Measurements from ENCODE around the gene KNOP1.

KNOP1 gene, protein sequence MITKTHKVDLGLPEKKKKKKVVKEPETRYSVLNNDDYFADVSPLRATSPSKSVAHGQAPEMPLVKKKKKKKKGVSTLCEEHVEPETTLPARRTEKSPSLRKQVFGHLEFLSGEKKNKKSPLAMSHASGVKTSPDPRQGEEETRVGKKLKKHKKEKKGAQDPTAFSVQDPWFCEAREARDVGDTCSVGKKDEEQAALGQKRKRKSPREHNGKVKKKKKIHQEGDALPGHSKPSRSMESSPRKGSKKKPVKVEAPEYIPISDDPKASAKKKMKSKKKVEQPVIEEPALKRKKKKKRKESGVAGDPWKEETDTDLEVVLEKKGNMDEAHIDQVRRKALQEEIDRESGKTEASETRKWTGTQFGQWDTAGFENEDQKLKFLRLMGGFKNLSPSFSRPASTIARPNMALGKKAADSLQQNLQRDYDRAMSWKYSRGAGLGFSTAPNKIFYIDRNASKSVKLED

DNA sequence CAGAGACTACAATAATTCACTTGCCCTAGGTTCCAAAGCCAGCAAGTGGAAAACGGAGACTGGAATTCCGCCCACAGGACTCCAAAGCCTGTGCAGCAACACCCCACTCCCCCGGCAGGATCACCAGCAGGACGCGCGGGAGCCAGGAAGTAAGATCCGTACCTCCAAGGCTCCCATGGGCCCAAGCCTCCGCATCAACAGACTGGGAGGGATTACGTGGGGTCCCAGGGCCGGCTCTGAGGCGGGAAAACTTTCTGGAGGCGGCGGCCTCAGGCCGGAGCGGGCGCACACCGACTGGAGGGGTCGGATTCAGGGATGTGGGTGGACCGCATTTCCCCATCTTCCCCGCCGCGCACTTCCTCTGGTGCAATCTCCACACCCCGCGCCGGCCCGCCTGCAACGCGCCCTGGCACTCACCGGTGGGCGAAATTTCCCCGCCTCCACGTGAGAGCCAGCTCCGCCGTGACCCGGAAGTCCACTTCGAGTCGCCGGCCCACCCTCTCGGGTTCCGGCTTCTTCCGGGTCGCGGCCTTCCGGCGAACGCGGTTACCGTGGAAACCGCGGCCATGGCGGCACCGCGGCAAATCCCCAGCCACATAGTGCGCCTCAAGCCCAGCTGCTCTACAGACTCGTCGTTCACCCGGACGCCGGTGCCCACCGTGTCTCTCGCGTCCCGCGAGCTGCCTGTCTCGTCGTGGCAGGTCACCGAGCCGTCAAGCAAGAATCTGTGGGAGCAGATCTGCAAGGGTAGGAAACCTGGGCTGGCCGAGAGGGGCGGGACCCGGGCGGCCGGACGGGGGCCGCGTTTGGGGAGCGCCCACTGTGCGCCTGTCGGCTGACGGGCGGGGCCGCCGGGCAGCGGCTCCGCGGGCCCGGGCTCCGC lies at the start of gene KNOP1, which contains the start of gene IQCK:
Gene KNOP1, minus strand, starts transcription at position 487 of the 883 bp plus-strand sequence. CDS start 3,192 bp downstream, outside the sequence.
Gene IQCK, plus strand, starts transcription at position 531 of the 883 bp plus-strand sequence. Its CDS starts 36 bp downstream, at position 567.
- TF ChIP-seq, protein P1, sequence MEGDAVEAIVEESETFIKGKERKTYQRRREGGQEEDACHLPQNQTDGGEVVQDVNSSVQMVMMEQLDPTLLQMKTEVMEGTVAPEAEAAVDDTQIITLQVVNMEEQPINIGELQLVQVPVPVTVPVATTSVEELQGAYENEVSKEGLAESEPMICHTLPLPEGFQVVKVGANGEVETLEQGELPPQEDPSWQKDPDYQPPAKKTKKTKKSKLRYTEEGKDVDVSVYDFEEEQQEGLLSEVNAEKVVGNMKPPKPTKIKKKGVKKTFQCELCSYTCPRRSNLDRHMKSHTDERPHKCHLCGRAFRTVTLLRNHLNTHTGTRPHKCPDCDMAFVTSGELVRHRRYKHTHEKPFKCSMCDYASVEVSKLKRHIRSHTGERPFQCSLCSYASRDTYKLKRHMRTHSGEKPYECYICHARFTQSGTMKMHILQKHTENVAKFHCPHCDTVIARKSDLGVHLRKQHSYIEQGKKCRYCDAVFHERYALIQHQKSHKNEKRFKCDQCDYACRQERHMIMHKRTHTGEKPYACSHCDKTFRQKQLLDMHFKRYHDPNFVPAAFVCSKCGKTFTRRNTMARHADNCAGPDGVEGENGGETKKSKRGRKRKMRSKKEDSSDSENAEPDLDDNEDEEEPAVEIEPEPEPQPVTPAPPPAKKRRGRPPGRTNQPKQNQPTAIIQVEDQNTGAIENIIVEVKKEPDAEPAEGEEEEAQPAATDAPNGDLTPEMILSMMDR (conservative IDR thresholded peaks at IDR 0.05; ENCODE audit: low read depth, low read length) = peak; percentile 4
- DNase-seq (ENCODE audit: low read depth) = peak; percentile 55
- peak within 1 kb of the TSS; percentile 92 for H3K4me3 ChIP-seq (ENCODE audit: low read length)

DNA sequence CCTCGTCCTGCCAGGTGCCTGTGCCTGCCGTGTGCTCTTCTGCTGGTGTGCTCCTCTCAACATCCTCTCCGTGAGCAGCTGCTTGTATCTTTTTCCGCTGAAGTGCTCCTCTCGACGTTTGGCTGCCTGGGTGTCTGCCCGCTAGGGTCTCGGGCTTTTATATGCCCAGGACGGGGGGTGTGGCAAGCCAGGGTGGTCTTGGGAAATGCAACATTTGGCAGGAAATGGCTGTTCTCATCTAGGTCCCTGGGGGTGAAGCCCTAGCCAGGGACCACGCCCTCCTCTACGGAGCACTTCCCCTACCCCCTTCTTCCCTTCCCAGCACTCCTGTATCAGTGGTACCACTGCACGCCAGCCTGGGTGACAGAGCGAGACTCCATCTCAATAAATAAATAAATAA lies 49.5 kb upstream of the KNOP1 start:
- H3K4me3 ChIP-seq (ENCODE audit: low read length) = no peak overlapping the region
- TF ChIP-seq, protein P1 (conservative IDR thresholded peaks at IDR 0.05; ENCODE audit: low read depth, low read length) = no peak
- DNase-seq (ENCODE audit: low read depth) = no peak

DNA sequence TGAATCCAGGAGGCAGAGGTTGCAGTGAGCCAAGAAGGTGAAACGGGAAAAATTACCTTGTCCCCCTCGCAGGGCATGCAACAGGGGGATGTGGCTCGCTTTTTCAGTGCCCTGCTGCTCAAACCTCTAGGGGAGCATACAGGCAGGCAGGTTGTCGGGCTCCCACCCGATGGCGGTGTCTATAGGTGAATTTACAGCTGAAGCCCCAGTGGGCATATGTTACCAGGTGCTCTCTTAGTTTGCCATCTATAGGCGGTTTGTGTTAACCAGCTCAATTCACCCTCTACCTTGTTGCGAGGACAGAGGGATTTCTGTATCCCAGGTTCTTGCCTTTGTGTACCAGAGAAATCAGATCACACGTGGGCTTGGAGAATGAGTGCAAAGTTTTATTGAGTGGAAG lies 49.0 kb upstream of the KNOP1 start:
- TF ChIP-seq, protein P1 (conservative IDR thresholded peaks at IDR 0.05; ENCODE audit: low read depth, low read length) = no peak
- H3K4me3 ChIP-seq (ENCODE audit: low read length) = no peak overlapping the region
- DNase-seq (ENCODE audit: low read depth) = no peak

DNA sequence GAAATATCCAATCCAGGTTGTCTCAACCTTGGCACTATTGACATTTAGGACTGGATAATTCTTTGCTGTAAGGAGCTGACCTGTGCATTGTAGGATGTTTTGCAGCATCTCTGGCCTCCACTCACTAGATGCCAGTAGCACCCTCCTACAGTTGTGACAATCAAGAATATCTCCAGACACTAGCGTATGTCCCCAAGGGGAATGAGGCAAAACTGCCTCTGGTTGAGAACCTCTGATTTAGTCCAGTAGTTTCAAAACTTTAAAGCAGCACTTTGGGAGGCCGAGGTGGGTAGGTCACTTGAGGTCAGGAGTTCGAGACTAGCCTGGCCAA lies 48.5 kb upstream of the KNOP1 start:
- no peak for DNase-seq (ENCODE audit: low read depth)
- no peak overlapping the region for H3K4me3 ChIP-seq (ENCODE audit: low read length)
- TF ChIP-seq, protein P1 (conservative IDR thresholded peaks at IDR 0.05; ENCODE audit: low read depth, low read length) = no peak

DNA sequence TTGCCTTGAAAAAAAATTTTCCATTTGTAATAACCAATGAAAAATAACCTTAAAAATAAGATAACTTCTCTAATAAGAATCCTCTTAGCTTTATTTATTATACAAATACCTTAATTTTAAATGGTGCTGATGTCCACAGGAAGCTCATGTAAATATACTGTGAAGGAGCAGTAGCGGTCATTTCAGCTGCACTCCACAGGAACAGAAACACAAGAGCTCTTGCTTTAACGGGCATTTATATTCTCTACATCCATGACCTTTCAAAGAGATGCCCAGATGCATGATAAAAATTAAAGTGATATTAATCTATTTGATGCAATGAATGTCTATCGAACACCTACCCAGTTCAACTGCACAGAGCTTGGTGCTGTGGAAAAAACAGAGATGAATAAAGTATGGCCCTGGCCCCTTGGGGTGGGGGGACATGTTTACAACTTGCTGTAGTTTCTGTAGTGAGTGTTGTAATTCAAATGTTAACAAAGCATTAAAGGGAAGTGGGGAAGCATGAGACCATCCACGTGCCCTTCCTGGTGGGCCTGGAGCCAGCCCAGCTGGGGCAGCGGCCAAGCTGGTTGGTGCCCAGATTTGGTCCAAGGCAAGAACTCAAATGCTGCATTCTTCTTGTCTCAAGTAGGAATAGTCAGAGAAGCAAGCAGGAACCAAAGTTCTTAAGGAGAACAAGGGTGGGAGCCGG lies 48.0 kb upstream of the KNOP1 start:
- no peak overlapping the region for H3K4me3 ChIP-seq (ENCODE audit: low read length)
- TF ChIP-seq, protein P1 (conservative IDR thresholded peaks at IDR 0.05; ENCODE audit: low read depth, low read length) = no peak
- DNase-seq (ENCODE audit: low read depth) = no peak

DNA sequence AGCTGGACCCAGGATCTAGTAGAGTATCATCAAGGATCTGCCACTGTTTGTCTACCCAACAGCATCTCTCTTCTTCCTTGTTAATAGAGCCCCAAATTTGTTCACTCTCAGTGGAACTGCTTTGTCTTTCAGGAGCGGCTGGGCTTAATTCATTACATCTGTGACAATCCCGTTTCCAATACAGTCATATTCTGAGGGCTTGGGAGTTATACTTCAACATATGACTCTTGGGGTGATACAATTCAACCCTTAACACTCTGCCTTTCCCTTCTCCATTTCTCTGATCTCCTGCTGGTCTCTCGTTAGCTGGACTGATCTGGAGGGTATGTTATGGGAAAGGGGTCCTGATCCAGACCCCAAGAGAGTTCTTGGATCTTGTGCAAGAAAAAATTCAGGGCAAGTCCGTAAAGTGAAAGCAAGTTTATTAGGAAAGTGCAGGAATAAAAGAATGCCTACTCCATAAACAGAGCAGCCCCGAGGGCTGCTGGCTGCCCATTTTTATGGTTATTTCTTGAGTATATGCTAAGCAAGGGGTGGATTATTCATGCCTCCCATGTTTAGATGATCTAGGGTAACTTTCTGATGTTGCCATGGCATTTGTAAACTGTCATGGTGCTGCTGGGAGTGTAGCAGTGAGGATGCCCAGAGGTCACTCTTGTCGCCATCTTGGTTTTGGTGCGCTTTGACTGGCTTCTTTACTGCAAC lies 42.5 kb upstream of the KNOP1 start:
- TF ChIP-seq, protein P1 (conservative IDR thresholded peaks at IDR 0.05; ENCODE audit: low read depth, low read length) = no peak
- DNase-seq (ENCODE audit: low read depth) = no peak
- no peak overlapping the region for H3K4me3 ChIP-seq (ENCODE audit: low read length)

Data from retinal pigment epithelial cell (primary cell).